Adipose tissue (tissue), 3 donors: Measurements from ENCODE around the gene PSME1. TPM values are rescaled to one million over a fixed set of nuclear protein-coding genes. Genes with fewer than 3 reads are reported as not detected.

Source experiments
- H3K27ac ChIP-seq: one replicate; pipeline ENCODE4 v1.5.1; 2013; ENCODE audit warnings: low read depth, low read length
- WGBS, 3 donors: extraction: QIAGEN DNeasy Blood & Tissue Kit; methylation state at CpG; one replicate each; pipeline ENCODE4 v1.1.7; 2013; 5-methylcytosine and 5-hydroxymethylcytosine counted together
- polyA plus RNA-seq, 3 donors: library from polyadenylated mRNA; stranded (reverse); fragments of 200-250 nt; gene quantifications; one replicate each; pipeline ENCODE4 v1.2.3, GENCODE V29; 2013
- donor health status: healthy with polysubstance abuse.
- donor health status: Bipolar disorder and iron deficiency.
- donor health status: healthy.

PSME1 gene
- polyA plus RNA-seq, 3 donors = 98.0 to 228 (median 151) TPM

DNA sequence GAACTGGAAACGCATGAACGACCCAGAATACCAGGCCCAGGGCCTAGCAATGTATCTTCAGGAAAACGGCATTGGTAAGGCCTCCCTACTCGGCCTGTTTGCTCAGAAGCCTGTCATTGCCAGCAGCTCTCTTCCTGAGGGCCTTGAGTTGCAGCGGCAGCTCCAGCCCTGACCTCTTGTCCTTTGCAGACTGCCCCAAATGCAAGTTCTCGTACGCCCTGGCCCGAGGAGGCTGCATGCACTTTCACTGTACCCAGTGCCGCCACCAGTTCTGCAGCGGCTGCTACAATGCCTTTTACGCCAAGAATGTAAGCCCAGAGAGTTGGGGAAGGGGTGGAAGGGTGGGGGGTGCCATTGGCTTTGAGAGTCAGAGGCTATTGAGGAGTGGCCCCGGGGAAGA, 21.3 kb downstream of the PSME1 start:
- no peak overlapping the region for H3K27ac ChIP-seq
- 90 to 94% (median 93%) methylated on average over 11 to 12 of the region's 12 CpGs for WGBS, 3 donors

- H3K27ac ChIP-seq = no peak overlapping the region
- 77 to 92% (median 86%) methylated on average over 11 of the region's 11 CpGs for WGBS, 3 donors
Observed at GRCh38 chr14:24159777-24160498, 23.9 kb downstream of the PSME1 start.

DNA sequence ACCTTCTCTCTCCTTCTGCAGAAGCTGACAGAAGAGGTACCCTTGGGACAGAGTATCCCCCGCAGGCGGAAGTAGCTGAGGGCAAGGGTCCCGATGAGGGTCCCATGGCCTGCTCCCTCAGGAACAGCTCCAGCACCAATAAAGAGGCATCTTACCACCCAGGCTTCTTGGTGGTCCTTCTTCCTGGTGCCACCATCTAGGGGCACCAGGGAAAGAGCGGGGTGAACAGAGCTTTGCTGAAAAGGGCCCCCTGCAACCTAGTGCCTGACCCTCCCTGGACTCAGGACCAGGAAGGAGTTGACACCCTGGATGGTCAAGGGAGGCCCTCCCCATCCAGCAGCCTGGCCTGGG, 24.5 kb downstream of the PSME1 start:
- 89 to 96% (median 90%) methylated on average over 4 of the region's 4 CpGs for WGBS, 3 donors
- no peak overlapping the region for H3K27ac ChIP-seq

DNA sequence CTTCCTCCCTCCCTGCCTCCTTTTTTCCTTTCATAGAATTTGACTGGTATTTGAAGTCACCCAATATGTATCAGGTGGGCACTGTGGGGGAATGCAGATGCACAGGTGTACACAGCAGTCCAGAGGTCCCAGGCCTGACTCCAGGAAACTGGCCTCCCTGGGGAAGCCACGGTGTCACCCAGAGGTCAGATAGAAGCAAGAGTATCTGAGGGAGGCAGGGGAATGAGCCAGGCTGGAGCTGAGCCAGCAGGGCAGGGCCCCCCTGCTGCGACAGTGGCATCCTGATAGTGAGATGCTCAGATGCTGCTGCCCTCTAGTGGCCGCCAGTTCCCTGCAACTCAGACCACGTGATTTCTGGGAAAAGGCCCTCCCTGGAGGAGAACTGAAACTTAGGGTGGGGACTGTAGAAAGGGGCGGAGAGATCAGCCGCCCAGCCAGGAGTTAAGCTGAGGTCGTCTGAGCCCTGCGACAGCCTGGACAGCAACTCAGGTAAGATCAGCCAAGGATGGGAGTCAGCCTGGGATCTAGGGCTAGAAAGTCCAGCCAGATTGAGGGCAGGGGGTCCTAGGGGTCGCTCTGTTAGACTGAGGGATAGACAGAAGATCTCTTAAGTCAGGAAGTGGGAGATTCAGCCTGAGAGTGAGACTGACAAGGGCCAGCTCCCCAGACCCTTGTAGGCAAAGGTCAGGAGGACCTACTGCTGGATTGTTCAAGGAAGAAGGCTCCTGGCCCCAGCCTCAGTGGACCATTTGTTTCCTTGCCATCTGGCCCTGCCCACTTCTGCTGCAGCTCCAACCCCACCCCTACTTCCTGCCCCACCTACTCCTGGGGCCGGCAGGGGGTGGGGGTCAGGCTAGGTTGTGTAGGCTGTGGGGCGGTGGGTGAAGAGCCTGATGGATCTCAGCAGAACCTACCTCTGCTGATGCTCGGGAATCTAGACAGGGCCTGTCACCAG, 25.1 kb downstream of the PSME1 start, which contains the start of gene IRF9:
Gene IRF9, plus strand, starts transcription at position 416 of the 955 bp plus-strand sequence. CDS start 880 bp downstream, outside the sequence.
- peak within 1 kb of the TSS; percentile 79 for H3K27ac ChIP-seq
- WGBS, 3 donors = 0% methylated on average over 12 of the region's 12 CpGs

DNA sequence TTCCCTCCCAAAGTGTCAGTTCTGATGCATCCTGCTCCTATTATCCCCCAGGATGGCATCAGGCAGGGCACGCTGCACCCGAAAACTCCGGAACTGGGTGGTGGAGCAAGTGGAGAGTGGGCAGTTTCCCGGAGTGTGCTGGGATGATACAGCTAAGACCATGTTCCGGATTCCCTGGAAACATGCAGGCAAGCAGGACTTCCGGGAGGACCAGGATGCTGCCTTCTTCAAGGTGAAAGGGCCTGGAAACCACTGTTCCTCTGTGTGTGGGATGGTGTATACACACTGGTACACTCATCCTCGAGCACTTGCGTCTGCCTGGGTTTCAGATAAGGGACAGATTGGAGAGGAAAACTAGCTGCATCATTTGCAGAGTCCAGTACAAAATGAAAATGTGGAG, 26.1 kb downstream of the PSME1 start:
- WGBS, 3 donors = 29 to 44% (median 44%) methylated on average over 8 of the region's 8 CpGs
- no peak overlapping the region for H3K27ac ChIP-seq

DNA sequence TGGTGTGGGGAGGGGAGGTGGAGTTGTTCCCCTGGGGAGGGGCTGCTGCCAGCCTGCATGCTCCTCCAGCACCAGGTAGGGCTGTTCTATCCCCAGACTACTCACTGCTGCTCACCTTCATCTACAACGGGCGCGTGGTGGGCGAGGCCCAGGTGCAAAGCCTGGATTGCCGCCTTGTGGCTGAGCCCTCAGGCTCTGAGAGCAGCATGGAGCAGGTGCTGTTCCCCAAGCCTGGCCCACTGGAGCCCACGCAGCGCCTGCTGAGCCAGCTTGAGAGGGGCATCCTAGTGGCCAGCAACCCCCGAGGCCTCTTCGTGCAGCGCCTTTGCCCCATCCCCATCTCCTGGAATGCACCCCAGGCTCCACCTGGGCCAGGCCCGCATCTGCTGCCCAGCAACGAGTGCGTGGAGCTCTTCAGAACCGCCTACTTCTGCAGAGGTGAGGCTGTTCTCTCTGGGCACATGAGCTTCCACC, 28.6 kb downstream of the PSME1 start:
- WGBS, 3 donors = 89 to 91% (median 90%) methylated on average over 14 of the region's 14 CpGs
- no peak overlapping the region for H3K27ac ChIP-seq

DNA sequence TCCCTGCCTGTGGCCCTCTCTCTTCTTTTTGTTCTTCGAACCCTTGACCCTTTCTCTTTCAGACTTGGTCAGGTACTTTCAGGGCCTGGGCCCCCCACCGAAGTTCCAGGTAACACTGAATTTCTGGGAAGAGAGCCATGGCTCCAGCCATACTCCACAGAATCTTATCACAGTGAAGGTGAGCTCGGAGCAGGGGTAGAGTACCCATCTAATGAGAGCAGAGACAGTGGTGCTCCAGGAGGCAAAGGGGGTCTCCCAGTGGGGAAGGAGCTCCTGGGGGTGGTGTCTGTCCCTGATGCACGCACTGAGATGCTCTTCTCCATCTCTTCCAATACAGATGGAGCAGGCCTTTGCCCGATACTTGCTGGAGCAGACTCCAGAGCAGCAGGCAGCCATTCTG, 29.8 kb downstream of the PSME1 start:
- no peak overlapping the region for H3K27ac ChIP-seq
- 90 to 95% (median 91%) methylated on average over 5 of the region's 5 CpGs for WGBS, 3 donors

DNA sequence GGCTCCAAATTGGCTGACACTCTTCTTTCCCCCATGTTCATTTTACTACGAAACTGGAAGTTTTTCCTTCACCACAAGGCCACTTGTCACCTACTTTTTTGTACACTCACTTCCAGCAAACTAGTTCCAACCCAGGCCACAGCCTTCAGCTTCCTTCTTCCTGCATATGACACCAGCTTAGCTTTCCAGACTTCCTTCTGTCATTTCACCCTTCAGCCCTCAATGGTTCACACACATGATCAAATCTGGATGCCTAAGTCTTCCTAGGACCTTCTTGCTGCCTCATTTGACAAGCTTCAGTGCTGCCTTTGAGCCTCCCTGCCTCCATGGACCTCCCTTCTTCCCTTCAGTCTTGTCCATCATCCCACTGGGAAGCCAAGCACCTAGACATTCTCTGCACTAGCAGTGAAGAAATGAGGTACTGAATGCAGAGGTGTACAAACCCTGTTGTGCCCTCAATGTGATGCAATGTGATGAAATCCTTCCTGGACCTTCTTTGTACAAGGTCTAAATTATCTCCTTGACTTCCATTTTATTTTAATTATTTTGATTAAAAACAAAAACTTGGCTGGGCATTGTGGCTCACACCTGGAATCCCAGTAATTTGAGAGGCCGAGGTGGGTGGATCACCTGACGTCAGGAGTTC, 31.6 kb downstream of the PSME1 start:
- H3K27ac ChIP-seq = no peak overlapping the region
- WGBS, 3 donors = 76 to 93% (median 78%) methylated on average over 3 of the region's 3 CpGs

DNA sequence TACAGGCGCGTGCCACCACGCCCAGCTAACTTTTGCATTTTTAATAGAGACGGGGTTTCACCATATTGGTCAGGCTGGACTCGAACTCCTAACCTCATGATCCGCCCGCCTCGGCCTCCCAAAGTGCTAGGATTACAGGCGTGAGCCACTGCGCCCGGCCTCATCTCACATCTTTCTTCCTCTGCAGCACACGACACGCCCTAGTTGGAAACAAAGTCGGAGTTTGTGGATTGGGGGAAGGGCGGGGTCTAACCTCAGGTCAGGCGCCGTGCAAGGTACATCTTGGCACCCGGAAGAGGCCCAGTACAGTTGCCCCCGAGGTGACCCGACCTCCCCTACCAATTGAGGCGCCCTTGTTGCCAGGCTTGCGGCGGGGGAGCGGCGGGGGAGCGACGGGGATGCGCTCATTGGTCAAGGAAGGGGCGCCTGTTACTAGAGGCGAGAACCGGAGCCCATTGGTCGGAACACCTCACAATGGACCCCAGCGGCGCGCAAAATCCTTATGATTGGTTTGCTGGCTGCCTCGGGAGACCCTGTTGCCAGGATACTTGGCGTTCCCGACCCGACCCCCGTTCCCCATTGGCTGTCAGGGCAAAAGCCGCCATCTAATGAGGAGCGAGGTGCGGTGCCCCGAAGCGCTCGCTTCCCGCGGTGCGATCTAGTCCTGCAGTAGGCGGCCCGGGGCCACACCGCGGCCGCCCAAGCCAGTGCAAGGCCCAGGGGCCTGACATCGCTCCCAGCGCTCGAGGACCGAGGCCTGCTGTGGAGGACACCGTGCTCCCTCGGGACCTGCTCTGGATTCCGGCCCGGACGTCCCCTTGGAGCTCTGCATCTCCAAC, 35.6 kb downstream of the PSME1 start, which contains the start of gene REC8:
Gene REC8, plus strand, starts transcription at position 659 of the 839 bp plus-strand sequence. CDS start 473 bp downstream, outside the sequence.
- no peak within 1 kb of the TSS for H3K27ac ChIP-seq
- WGBS, 3 donors = 16 to 44% (median 18%) methylated on average over 63 of the region's 63 CpGs

- no peak overlapping the region for H3K27ac ChIP-seq
- WGBS, 3 donors = 41 to 71% (median 49%) methylated on average over 30 of the region's 30 CpGs
Observed at GRCh38 chr14:24172261-24172860, 36.4 kb downstream of the PSME1 start.

DNA sequence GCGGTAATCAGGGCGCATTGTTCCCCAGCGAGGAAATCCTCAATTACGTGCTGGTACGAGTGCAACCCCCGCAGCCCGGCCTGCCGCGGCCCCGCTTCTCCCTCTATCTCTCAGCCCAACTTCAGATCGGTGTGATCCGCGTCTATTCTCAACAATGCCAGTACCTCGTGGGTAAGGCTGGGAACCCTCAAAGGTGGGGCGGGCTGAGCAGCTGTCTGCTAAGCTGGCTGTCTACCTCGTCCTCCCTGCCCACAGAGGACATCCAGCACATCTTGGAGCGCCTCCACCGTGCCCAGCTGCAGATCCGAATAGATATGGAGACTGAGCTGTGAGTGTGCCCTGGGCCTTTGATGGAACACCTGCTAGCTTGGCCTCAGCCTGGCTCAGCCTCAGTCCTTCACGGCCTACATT, 36.9 kb downstream of the PSME1 start:
- no peak overlapping the region for H3K27ac ChIP-seq
- WGBS, 3 donors = 70 to 84% (median 71%) methylated on average over 20 of the region's 20 CpGs

DNA sequence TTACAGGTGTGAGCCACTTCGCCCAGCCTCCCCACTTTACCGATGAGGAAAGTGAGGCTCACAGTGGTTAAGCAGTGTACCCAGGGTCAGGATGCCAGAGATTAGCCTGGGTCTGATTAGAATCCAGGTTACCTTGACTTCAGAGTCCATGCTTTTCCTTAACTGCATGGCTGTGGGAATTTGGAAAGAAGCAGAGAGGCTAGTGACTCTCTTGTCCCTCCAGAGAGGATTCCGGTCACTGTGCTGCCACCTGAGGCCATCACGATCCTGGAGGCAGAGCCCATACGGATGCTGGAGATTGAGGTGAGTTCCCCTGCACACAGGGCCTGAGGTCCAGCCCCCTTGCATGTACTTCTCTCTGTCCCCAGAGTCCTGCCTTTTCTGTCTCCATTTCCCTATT, 40.6 kb downstream of the PSME1 start:
- H3K27ac ChIP-seq = no peak overlapping the region
- 94 to 95% (median 95%) methylated on average over 5 of the region's 5 CpGs for WGBS, 3 donors

GRCh38 chr14:24177041-24177825, 41.2 kb downstream of the PSME1 start:
- H3K27ac ChIP-seq = no peak overlapping the region
- 88 to 91% (median 90%) methylated on average over 12 of the region's 12 CpGs for WGBS, 3 donors

- no peak overlapping the region for H3K27ac ChIP-seq
- 92 to 94% (median 92%) methylated on average over 14 of the region's 14 CpGs for WGBS, 3 donors
Observed at GRCh38 chr14:24177891-24178290, 41.9 kb downstream of the PSME1 start.

DNA sequence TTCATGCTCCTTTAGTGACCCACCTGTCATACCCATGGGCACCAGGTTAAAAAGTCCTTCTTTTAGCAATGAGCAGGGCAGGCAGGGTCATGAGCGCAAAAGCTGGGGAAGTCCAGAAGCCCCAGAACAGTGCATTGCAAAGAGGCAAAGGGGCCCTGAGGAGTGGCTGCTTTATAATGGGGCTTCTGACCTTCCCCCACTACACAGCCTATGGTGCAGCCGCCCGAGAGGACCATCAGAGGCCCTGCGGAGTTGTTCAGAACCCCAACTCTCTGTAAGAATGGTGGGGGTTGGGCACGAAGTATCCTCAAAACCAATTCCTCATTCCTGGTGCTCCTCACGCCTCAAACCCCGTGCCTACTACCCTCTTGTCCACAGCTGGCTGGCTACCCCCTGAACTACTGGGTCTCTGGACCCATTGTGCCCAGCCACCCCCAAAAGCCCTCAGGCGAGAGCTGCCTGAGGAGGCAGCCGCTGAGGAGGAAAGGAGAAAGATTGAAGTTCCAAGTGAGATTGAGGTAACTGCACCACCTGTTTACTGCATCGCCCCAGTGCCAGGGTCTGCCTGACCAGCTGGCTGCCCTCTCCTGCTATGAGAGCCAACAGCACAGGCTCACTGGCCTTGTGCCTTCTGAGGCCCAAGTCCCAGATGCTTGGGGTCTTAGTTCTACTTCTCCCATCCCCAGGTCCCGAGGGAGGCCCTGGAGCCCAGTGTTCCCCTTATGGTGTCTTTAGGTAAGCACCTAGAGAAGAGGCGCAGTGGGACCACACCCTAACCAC, 42.6 kb downstream of the PSME1 start:
- WGBS, 3 donors = 90 to 94% (median 93%) methylated on average over 12 of the region's 12 CpGs

DNA sequence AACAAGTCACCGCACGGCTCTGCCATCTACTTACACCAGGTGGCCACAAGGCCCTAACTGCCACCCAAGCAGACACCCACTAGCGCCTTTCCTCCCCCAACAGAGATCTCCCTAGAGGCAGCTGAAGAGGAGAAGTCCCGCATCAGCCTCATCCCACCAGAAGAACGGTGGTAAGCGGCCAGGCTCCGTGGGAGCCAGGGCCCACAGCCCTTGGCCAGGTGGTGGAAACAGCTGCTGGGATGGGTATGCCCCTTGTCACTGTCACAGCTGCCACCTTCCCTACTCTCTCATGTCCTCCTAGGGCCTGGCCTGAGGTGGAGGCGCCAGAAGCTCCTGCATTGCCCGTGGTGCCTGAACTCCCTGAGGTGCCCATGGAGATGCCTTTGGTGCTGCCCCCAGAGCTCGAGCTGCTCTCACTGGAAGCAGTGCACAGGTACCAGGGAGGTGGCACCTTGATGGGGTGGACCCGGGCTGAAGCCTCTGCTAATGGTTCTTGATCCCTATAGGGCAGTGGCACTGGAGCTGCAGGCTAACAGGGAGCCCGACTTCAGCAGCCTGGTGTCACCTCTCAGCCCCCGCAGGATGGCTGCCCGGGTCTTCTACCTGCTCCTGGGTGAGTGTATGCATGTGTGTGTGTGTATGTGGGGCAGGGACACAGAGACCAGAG, 43.4 kb downstream of the PSME1 start:
- 86 to 92% (median 89%) methylated on average over 14 of the region's 14 CpGs for WGBS, 3 donors

More for the DNA sequence above, 42.6 kb downstream of the PSME1 start:
- no peak overlapping the region for H3K27ac ChIP-seq

More for the DNA sequence above, 43.4 kb downstream of the PSME1 start:
- peak overlapping the region; percentile 41 for H3K27ac ChIP-seq
